ENCODE data around the gene ZNF775.
A peak's percentile ranks its signal among the peaks of the same experiment; 100 is the strongest.

The ZNF775 gene

GRCh38 chr7:150432915-150433892 lies 54.1 kb downstream of the ZNF775 start:
- H3K4me3 ChIP-seq (ENCODE audit: low read depth, low read length): no peak overlapping the region
- TF ChIP-seq CTCF (conservative IDR thresholded peaks at IDR 0.05; ENCODE audit: low read depth, low read length): no peak
- no peak for DNase-seq (ENCODE audit: low read depth)

GRCh38 chr7:150434240-150434639 lies 55.1 kb downstream of the ZNF775 start:
- no peak for TF ChIP-seq CTCF (conservative IDR thresholded peaks at IDR 0.05; ENCODE audit: low read depth, low read length)
- no peak overlapping the region for H3K4me3 ChIP-seq (ENCODE audit: low read depth, low read length)
- DNase-seq (ENCODE audit: low read depth): no peak

GRCh38 chr7:150435047-150435389 lies 55.9 kb downstream of the ZNF775 start:
- no peak for TF ChIP-seq CTCF (conservative IDR thresholded peaks at IDR 0.05; ENCODE audit: low read depth, low read length)
- H3K4me3 ChIP-seq (ENCODE audit: low read depth, low read length): no peak overlapping the region
- DNase-seq (ENCODE audit: low read depth): no peak

- H3K4me3 ChIP-seq (ENCODE audit: low read depth, low read length): no peak overlapping the region
- no peak for DNase-seq (ENCODE audit: low read depth)
- no peak for TF ChIP-seq CTCF (conservative IDR thresholded peaks at IDR 0.05; ENCODE audit: low read depth, low read length)
Observed at GRCh38 chr7:150435390-150436073, 56.4 kb downstream of the ZNF775 start.

GRCh38 chr7:150439967-150440366 lies 60.8 kb downstream of the ZNF775 start:
- no peak for TF ChIP-seq CTCF (conservative IDR thresholded peaks at IDR 0.05; ENCODE audit: low read depth, low read length)
- DNase-seq (ENCODE audit: low read depth): peak; percentile 15
- H3K4me3 ChIP-seq (ENCODE audit: low read depth, low read length): no peak overlapping the region

GRCh38 chr7:150441524-150441923 lies 62.4 kb downstream of the ZNF775 start:
- DNase-seq (ENCODE audit: low read depth): no peak
- no peak overlapping the region for H3K4me3 ChIP-seq (ENCODE audit: low read depth, low read length)
- no peak for TF ChIP-seq CTCF (conservative IDR thresholded peaks at IDR 0.05; ENCODE audit: low read depth, low read length)

All from choroid plexus epithelial cell (primary cell).